Colonic mucosa (tissue), 4 donors: ENCODE measurements around the gene MAPK10. TPM values are rescaled to one million over a fixed set of nuclear protein-coding genes. Genes with fewer than 3 reads are reported as not detected.

ENCODE experiments used
- DNase-seq: peaks from one replicate; pipeline ENCODE4 v3.0.0-alpha.2; 2020
- H3K27ac ChIP-seq: fragments of 200-600 bp; one replicate; pipeline ENCODE4 v1.8.0; 2021
- H3K27me3 ChIP-seq: fragments of 200-600 bp; one replicate; pipeline ENCODE4 v1.8.0; 2021
- H3K36me3 ChIP-seq: fragments of 200-600 bp; one replicate; pipeline ENCODE4 v1.8.0; 2021
- H3K4me1 ChIP-seq: fragments of 200-600 bp; one replicate; pipeline ENCODE4 v1.8.0; 2021; ENCODE audit warnings: mild to moderate bottlenecking
- H3K4me3 ChIP-seq: fragments of 200-600 bp; one replicate; pipeline ENCODE4 v1.8.0; 2021
- H3K9ac ChIP-seq, 2 donors: one replicate each; pipeline ENCODE4 v1.7.0; 2013; ENCODE audit warnings: control low read depth in 2 of 2, low read depth in 2 of 2, low read length in 2 of 2
- H3K9me3 ChIP-seq: fragments of 200-600 bp; one replicate; pipeline ENCODE4 v1.8.0; 2021
- intact Hi-C: fragments of 100-400 bp; cut with DNase I; formaldehyde crosslinking; loops from one replicate; pipeline ENCODE4 v1.14.1; 2022
- total RNA-seq, 2 donors: library from RNA; stranded (reverse); fragmentation: NEBNext Ultra II Directional in 1 of 2; extraction: Animal tissue kit (Norgen Biotek cat#: 25700) in 1 of 2; gene quantifications; one replicate each; pipeline ENCODE4 v1.2.1, GENCODE V29; 2021
- TF ChIP-seq, protein P1 (sequence below): fragments of 200-600 bp; IDR thresholded peaks from one replicate; pipeline ENCODE4 v1.8.0; 2022; ENCODE audit warnings: antibody characterized with exemption, mild to moderate bottlenecking
- donor health status: healthy.
- donor health status: DM: no; HTN: no; CAD: no.
- donor health status: DM: no; HTN: no; CAD: no.

MAPK10 gene
- total RNA-seq, 2 donors from 2014 or later: 2.6 to 4.4 TPM

- Histone ChIP-seq H3K4me1 (no peaks in the 10 kb centered on the region), H3K27ac (no peak overlapping the region), H3K36me3 (no peaks in the 10 kb centered on the region), H3K9me3 (no peaks in the 10 kb centered on the region), H3K27me3 (no peaks in the 10 kb centered on the region), H3K9ac (no peak overlapping the region), H3K4me3 (no peak overlapping the region)
- no peak for DNase-seq
- intact Hi-C loops: no loop called here
- TF ChIP-seq, protein P1, sequence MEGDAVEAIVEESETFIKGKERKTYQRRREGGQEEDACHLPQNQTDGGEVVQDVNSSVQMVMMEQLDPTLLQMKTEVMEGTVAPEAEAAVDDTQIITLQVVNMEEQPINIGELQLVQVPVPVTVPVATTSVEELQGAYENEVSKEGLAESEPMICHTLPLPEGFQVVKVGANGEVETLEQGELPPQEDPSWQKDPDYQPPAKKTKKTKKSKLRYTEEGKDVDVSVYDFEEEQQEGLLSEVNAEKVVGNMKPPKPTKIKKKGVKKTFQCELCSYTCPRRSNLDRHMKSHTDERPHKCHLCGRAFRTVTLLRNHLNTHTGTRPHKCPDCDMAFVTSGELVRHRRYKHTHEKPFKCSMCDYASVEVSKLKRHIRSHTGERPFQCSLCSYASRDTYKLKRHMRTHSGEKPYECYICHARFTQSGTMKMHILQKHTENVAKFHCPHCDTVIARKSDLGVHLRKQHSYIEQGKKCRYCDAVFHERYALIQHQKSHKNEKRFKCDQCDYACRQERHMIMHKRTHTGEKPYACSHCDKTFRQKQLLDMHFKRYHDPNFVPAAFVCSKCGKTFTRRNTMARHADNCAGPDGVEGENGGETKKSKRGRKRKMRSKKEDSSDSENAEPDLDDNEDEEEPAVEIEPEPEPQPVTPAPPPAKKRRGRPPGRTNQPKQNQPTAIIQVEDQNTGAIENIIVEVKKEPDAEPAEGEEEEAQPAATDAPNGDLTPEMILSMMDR: no peak
Measured at GRCh38 chr4:86013621-86014020, 346.2 kb downstream of the MAPK10 start.

DNA sequence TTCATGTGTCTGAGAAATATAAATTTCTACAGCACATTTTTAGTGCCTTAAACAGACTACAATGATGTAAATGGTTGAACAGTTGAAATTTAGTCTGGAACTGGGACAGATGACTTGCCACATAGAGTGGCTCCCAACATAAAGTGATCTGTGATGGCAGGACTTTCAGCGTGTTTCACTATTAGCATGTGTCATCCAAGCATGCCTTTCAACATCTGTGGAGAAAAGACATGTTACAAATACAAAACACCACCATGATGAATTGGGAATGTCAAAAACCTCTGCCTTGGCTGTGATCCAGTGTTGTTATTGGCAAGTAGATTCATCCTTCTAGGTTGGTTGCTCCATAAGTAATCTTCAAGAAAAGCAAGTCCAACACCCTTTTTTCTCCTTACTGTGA is 348.7 kb downstream of the MAPK10 start:
- no peak for DNase-seq
- TF ChIP-seq, protein P1: no peak
- intact Hi-C loops: no loop called here

DNA sequence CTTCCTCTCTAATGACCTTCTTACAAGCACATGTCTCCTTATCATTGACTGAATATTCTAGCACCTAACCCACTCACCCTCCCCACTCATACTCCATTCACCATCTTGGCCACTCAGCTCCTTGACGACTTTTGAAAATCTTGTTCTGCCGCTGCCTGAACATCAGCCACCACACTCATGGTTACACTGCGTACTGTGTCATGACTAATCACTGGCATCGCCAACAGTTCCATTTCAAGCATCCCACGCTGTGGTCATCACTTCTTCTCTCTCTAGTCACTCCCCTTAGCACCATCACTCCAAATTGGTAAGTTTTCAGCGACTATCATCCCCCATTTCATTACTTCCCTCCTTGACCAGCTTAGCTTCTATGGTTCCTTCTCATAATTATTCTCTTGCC is 352.8 kb downstream of the MAPK10 start:
- H3K4me3 ChIP-seq: no peak overlapping the region
- no peaks in the 10 kb centered on the region for H3K27me3 ChIP-seq
- TF ChIP-seq, protein P1: no peak
- no peaks in the 10 kb centered on the region for H3K36me3 ChIP-seq
- no peak overlapping the region for H3K9ac ChIP-seq
- no peaks in the 10 kb centered on the region for H3K9me3 ChIP-seq
- no peak overlapping the region for H3K27ac ChIP-seq
- DNase-seq: no peak
- intact Hi-C loops: no loop called here
- H3K4me1 ChIP-seq: no peaks in the 10 kb centered on the region

More for the DNA sequence above, 348.7 kb downstream of the MAPK10 start:
- no peak overlapping the region for H3K27ac ChIP-seq
- H3K9me3 ChIP-seq: no peaks in the 10 kb centered on the region
- no peak overlapping the region for H3K4me3 ChIP-seq
- no peaks in the 10 kb centered on the region for H3K36me3 ChIP-seq
- no peak overlapping the region for H3K9ac ChIP-seq
- H3K27me3 ChIP-seq: no peaks in the 10 kb centered on the region
- H3K4me1 ChIP-seq: no peaks in the 10 kb centered on the region

GRCh38 chr4:86006057-86006456 is 353.8 kb downstream of the MAPK10 start:
- no peak for DNase-seq
- no peak overlapping the region for H3K9ac ChIP-seq
- H3K4me1 ChIP-seq: no peaks in the 10 kb centered on the region

DNA sequence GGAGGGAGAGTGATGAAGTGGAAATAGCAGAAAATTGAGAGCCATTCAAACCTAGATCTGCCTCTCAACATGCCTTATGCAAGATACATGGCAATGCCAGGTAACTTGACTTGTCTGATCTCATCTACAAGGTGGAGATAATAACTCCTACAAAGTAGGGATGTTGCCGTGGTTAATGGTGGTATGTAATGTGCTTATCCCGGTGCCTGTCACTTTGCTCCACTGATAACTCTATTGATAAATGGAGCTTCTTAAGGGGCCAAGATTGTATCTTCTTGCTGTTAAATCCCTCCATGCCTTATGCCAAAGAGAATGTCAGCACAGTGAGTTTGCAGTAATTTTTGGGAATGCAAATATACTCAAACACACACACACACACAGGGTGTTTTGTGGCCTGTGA is 355.8 kb downstream of the MAPK10 start:
- Histone ChIP-seq H3K9ac (no peak overlapping the region), H3K9me3 (no peaks in the 10 kb centered on the region), H3K4me3 (no peak overlapping the region), H3K27ac (no peak overlapping the region), H3K36me3 (no peaks in the 10 kb centered on the region), H3K4me1 (no peaks in the 10 kb centered on the region), H3K27me3 (no peaks in the 10 kb centered on the region)
- TF ChIP-seq, protein P1: no peak
- intact Hi-C loops: no loop called here
- no peak for DNase-seq

More at GRCh38 chr4:86006057-86006456, 353.8 kb downstream of the MAPK10 start:
- no peaks in the 10 kb centered on the region for H3K9me3 ChIP-seq
- no peak overlapping the region for H3K4me3 ChIP-seq
- H3K27ac ChIP-seq: no peak overlapping the region
- H3K27me3 ChIP-seq: no peaks in the 10 kb centered on the region
- intact Hi-C loops: no loop called here
- no peaks in the 10 kb centered on the region for H3K36me3 ChIP-seq
- TF ChIP-seq, protein P1: no peak

GRCh38 chr4:86001591-86001990 is 358.3 kb downstream of the MAPK10 start:
- TF ChIP-seq, protein P1: no peak
- Histone ChIP-seq H3K9ac (no peak overlapping the region), H3K9me3 (no peaks in the 10 kb centered on the region), H3K36me3 (no peaks in the 10 kb centered on the region), H3K27ac (no peak overlapping the region), H3K27me3 (no peaks in the 10 kb centered on the region), H3K4me1 (no peaks in the 10 kb centered on the region), H3K4me3 (no peak overlapping the region)
- DNase-seq: no peak
- intact Hi-C loops: no loop called here
